Right lobe of liver (tissue), 4 donors: Measurements from ENCODE around the gene KRCC1.

Experiments used
- CTCF ChIP-seq, 4 donors: fragments of 200-600 bp in 3 of 4; fragments of 450-650 bp in 1 of 4; IDR thresholded peaks; one replicate each; pipeline versions ENCODE4 v1.5.1 to v1.8.0; 2016 to 2022; ENCODE audit warnings: antibody characterized with exemption in 4 of 4, mild to moderate bottlenecking in 2 of 4
- POLR2A ChIP-seq: fragments of 450-650 bp; IDR thresholded peaks from one replicate; pipeline ENCODE4 v1.6.1; 2017; ENCODE audit warnings: antibody characterized with exemption, mild to moderate bottlenecking
- donor health status: DM: no; HTN: no; CAD: no.
- donor health status: DM: no; HTN: no; CAD: no.
- donor health status: DM: no; HTN: yes; CAD: no.

- TF ChIP-seq POLR2A (no peak), CTCF (IDR thresholded peaks at IDR 0.05) (no peak)
Observed at GRCh38 chr2:88061295-88061694, 5.7 kb upstream of the KRCC1 start.
